ENCODE measurements around the gene SDCCAG8.

The SDCCAG8 gene

GRCh38 chr1:243505986-243506689 is 250.3 kb downstream of the SDCCAG8 start:
- no peak for DNase-seq (ENCODE audit: low read depth)

- DNase-seq (ENCODE audit: low read depth): no peak
Measured at GRCh38 chr1:243507001-243507671, 251.3 kb downstream of the SDCCAG8 start.

- no peak for DNase-seq (ENCODE audit: low read depth)
Measured at GRCh38 chr1:243507672-243508302, 251.9 kb downstream of the SDCCAG8 start.

GRCh38 chr1:243508303-243508713 is 252.5 kb downstream of the SDCCAG8 start:
- no peak for DNase-seq (ENCODE audit: low read depth)

GRCh38 chr1:243508943-243509342 is 253.1 kb downstream of the SDCCAG8 start:
- DNase-seq (ENCODE audit: low read depth): no peak

- no peak for DNase-seq (ENCODE audit: low read depth)
Measured at GRCh38 chr1:243510928-243511327, 255.1 kb downstream of the SDCCAG8 start.

GRCh38 chr1:243513726-243514491 is 258.1 kb downstream of the SDCCAG8 start:
- no peak for DNase-seq (ENCODE audit: low read depth)

GRCh38 chr1:243514927-243515326 is 259.1 kb downstream of the SDCCAG8 start:
- DNase-seq (ENCODE audit: low read depth): no peak

GRCh38 chr1:243520831-243521230 is 265.0 kb downstream of the SDCCAG8 start:
- no peak for DNase-seq (ENCODE audit: low read depth)

GRCh38 chr1:243523766-243524165 is 267.9 kb downstream of the SDCCAG8 start:
- no peak for DNase-seq (ENCODE audit: low read depth)

GRCh38 chr1:243525085-243525487 is 269.2 kb downstream of the SDCCAG8 start:
- no peak for DNase-seq (ENCODE audit: low read depth)

GRCh38 chr1:243526180-243526579 is 270.3 kb downstream of the SDCCAG8 start:
- DNase-seq (ENCODE audit: low read depth): no peak

- no peak for DNase-seq (ENCODE audit: low read depth)
Measured at GRCh38 chr1:243528459-243529121, 272.7 kb downstream of the SDCCAG8 start.

- no peak for DNase-seq (ENCODE audit: low read depth)
Measured at GRCh38 chr1:243529512-243529911, 273.7 kb downstream of the SDCCAG8 start.

- DNase-seq (ENCODE audit: low read depth): no peak
Measured at GRCh38 chr1:243535014-243535413, 279.2 kb downstream of the SDCCAG8 start.

GRCh38 chr1:243539636-243540035 is 283.8 kb downstream of the SDCCAG8 start:
- no peak for DNase-seq (ENCODE audit: low read depth)

GRCh38 chr1:243542739-243543415 is 287.0 kb downstream of the SDCCAG8 start:
- DNase-seq (ENCODE audit: low read depth): no peak

GRCh38 chr1:243543501-243543900 is 287.7 kb downstream of the SDCCAG8 start:
- DNase-seq (ENCODE audit: low read depth): no peak

- DNase-seq (ENCODE audit: low read depth): no peak
Measured at GRCh38 chr1:243546457-243546856, 290.6 kb downstream of the SDCCAG8 start.

- no peak for DNase-seq (ENCODE audit: low read depth)
Measured at GRCh38 chr1:243547891-243548290, 292.1 kb downstream of the SDCCAG8 start.

- DNase-seq (ENCODE audit: low read depth): no peak
Measured at GRCh38 chr1:243548516-243548915, 292.7 kb downstream of the SDCCAG8 start.

Measured in activated T-helper 1 cell treated with Interleukin-2 at 50 U/mL for 16 hours (primary cell).